HG03575 (cell line): Measurements from ENCODE around the gene ZNF780A.

Experiments
- ATAC-seq: cut with Tn5 transposase; IDR thresholded peaks from one replicate; pipeline ENCODE4 v1.9.1; 2021; ENCODE audit not compliant: unreplicated experiment, insufficient number of reproducible peaks, low FRiP score; ENCODE audit errors: extremely low read depth

The ZNF780A gene

DNA sequence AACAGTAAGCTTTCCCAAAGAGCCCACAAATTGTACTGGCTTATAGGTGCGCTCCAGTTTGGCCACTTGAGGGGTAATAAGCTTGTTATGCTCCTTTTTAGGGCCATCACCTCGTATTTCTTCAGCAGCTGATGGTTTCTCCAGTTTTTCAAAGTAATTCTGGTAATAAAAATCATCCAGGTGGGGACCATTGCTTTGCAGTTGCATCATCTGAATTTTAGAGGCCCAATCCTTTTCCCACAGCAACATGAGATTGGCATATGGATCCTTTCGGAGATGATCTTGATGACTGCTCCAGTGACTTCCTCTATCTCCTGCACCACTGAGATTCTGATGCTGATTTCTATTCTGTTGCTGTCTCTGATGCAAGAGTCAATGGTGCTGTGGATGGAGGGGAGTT, 66.8 kb downstream of the ZNF780A start:
- no peak for ATAC-seq
